Measurements from ENCODE around the gene LIN52.

LIN52 gene

GRCh38 chr14:74142523-74142922, 57.8 kb downstream of the LIN52 start:
- TF ChIP-seq, protein P1, sequence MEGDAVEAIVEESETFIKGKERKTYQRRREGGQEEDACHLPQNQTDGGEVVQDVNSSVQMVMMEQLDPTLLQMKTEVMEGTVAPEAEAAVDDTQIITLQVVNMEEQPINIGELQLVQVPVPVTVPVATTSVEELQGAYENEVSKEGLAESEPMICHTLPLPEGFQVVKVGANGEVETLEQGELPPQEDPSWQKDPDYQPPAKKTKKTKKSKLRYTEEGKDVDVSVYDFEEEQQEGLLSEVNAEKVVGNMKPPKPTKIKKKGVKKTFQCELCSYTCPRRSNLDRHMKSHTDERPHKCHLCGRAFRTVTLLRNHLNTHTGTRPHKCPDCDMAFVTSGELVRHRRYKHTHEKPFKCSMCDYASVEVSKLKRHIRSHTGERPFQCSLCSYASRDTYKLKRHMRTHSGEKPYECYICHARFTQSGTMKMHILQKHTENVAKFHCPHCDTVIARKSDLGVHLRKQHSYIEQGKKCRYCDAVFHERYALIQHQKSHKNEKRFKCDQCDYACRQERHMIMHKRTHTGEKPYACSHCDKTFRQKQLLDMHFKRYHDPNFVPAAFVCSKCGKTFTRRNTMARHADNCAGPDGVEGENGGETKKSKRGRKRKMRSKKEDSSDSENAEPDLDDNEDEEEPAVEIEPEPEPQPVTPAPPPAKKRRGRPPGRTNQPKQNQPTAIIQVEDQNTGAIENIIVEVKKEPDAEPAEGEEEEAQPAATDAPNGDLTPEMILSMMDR (conservative IDR thresholded peaks at IDR 0.05; ENCODE audit: control insufficient read depth, insufficient read depth, low read depth, low read length), result no peak
- no peak for DNase-seq (ENCODE audit: low read depth)
- no peak overlapping the region for H3K4me3 ChIP-seq (ENCODE audit: control insufficient read depth, low read depth, low read length)

GRCh38 chr14:74144789-74145188, 60.0 kb downstream of the LIN52 start:
- DNase-seq (ENCODE audit: low read depth), result no peak
- no peak overlapping the region for H3K4me3 ChIP-seq (ENCODE audit: control insufficient read depth, low read depth, low read length)

DNA sequence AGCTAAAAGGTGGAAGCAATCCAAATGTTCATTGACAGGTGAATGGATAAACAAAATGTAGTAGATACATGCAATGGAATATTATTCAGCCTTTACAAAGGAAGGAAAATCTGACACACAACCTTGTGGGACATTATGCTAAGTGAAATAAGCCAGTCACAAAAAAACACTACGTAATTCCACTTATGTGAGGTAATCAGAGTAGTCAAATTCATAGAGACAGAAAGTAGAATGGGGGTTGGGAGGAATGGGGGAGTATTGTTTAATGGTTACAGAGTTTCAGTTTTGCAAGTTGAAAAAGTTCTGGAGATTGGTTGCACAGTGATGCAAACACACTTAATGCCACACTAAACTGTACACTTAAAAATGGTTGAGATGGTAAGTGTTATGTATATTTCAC, 62.8 kb downstream of the LIN52 start:
- H3K4me3 ChIP-seq (ENCODE audit: control insufficient read depth, low read depth, low read length), result no peak overlapping the region
- no peak for DNase-seq (ENCODE audit: low read depth)
- TF ChIP-seq, protein P1 (conservative IDR thresholded peaks at IDR 0.05; ENCODE audit: control insufficient read depth, insufficient read depth, low read depth, low read length), result no peak

More at GRCh38 chr14:74144789-74145188, 60.0 kb downstream of the LIN52 start:
- TF ChIP-seq, protein P1 (conservative IDR thresholded peaks at IDR 0.05; ENCODE audit: control insufficient read depth, insufficient read depth, low read depth, low read length), result no peak

GRCh38 chr14:74148705-74149104, 63.9 kb downstream of the LIN52 start:
- DNase-seq (ENCODE audit: low read depth), result no peak
- TF ChIP-seq, protein P1 (conservative IDR thresholded peaks at IDR 0.05; ENCODE audit: control insufficient read depth, insufficient read depth, low read depth, low read length), result no peak
- no peak overlapping the region for H3K4me3 ChIP-seq (ENCODE audit: control insufficient read depth, low read depth, low read length)

GRCh38 chr14:74155287-74155686, 70.5 kb downstream of the LIN52 start:
- TF ChIP-seq, protein P1 (conservative IDR thresholded peaks at IDR 0.05; ENCODE audit: control insufficient read depth, insufficient read depth, low read depth, low read length), result no peak
- H3K4me3 ChIP-seq (ENCODE audit: control insufficient read depth, low read depth, low read length), result no peak overlapping the region
- DNase-seq (ENCODE audit: low read depth), result no peak

DNA sequence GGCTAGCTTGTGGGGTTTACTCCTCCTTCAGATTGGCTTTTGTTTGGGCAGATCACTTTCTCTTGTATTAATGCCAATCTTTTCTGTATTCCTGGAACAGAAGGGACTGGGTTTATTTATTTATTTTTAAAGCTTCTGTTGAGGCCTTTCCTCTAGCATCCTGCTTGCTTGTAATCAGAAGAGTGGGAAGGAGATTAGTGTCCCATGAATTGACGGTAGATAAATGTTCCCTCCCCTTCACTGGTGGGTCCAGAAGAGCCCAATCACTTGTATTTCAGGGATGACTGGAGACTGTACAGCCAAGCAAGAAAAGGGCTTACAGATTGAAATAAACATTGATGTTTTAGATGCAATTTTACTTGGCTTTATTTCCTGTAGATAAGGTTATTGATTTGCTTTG, 71.0 kb downstream of the LIN52 start:
- TF ChIP-seq, protein P1 (conservative IDR thresholded peaks at IDR 0.05; ENCODE audit: control insufficient read depth, insufficient read depth, low read depth, low read length), result no peak
- no peak overlapping the region for H3K4me3 ChIP-seq (ENCODE audit: control insufficient read depth, low read depth, low read length)
- no peak for DNase-seq (ENCODE audit: low read depth)

DNA sequence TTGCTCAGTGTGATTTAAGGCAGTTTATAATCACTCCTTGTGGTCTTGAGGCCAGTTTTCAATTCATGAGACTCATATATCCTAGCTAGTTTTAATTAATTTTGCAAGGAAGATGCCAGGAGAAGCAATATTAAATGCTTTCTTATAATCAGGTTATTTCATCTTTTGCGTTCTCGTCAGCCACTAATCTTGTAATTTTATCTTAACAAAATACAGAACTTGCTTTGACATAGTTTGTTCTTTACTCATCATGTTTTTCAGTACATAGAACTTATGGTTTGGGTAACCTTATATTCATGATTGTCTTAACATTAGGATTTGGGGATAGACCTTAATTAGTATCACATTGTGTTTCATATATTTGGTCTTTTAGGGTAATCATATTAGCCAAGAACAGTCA, 76.0 kb downstream of the LIN52 start:
- DNase-seq (ENCODE audit: low read depth), result no peak
- TF ChIP-seq, protein P1 (conservative IDR thresholded peaks at IDR 0.05; ENCODE audit: control insufficient read depth, insufficient read depth, low read depth, low read length), result no peak
- no peak overlapping the region for H3K4me3 ChIP-seq (ENCODE audit: control insufficient read depth, low read depth, low read length)
